GF-D8 (cell line): ENCODE data around the gene ZNF343.
"Not testable (repeated sequence)": the region's sequence is repeated elsewhere in the genome, so short reads cannot be mapped to it uniquely, and the experiment has no call there.

ENCODE experiments used
- DNase-seq: peaks from one replicate; lab custom pipeline; 2025; lab: John Stamatoyannopoulos, UW

ZNF343 gene

GRCh38 chr20:2521369-2522305 is 12.9 kb upstream of the ZNF343 start:
- DNase-seq: no peak

GRCh38 chr20:2520617-2521016 is 11.9 kb upstream of the ZNF343 start:
- DNase-seq: no peak

- no peak for DNase-seq
Measured at GRCh38 chr20:2519115-2519809, 10.5 kb upstream of the ZNF343 start.

- no peak for DNase-seq
Measured at GRCh38 chr20:2518558-2518957, 9.8 kb upstream of the ZNF343 start.

GRCh38 chr20:2518096-2518495 is 9.4 kb upstream of the ZNF343 start:
- no peak for DNase-seq

GRCh38 chr20:2516399-2516798 is 7.7 kb upstream of the ZNF343 start:
- no peak for DNase-seq

- DNase-seq: no peak
Measured at GRCh38 chr20:2515203-2515602, 6.5 kb upstream of the ZNF343 start.

GRCh38 chr20:2509794-2510193 is 1.1 kb upstream of the ZNF343 start:
- no peak for DNase-seq

- no peak for DNase-seq
Measured at GRCh38 chr20:2509468-2509781, 710 bp upstream of the ZNF343 start.

GRCh38 chr20:2507875-2508630 is 662 bp downstream of the ZNF343 start:
- no peak for DNase-seq

- DNase-seq: no peak
Measured at GRCh38 chr20:2507464-2507863, 1.3 kb downstream of the ZNF343 start.

GRCh38 chr20:2506426-2506825 is 2.3 kb downstream of the ZNF343 start:
- DNase-seq: not testable (repeated sequence)

GRCh38 chr20:2504803-2505202 is 3.9 kb downstream of the ZNF343 start:
- DNase-seq: not testable (repeated sequence)

- not testable (repeated sequence) for DNase-seq
Measured at GRCh38 chr20:2502808-2503384, 5.8 kb downstream of the ZNF343 start.

GRCh38 chr20:2485661-2486060 is 23.1 kb downstream of the ZNF343 start:
- no peak for DNase-seq

GRCh38 chr20:2485080-2485479 is 23.6 kb downstream of the ZNF343 start:
- DNase-seq: no peak

GRCh38 chr20:2483504-2483903 is 25.2 kb downstream of the ZNF343 start:
- DNase-seq: no peak

GRCh38 chr20:2480381-2480780 is 28.3 kb downstream of the ZNF343 start:
- DNase-seq: no peak

- DNase-seq: no peak
Measured at GRCh38 chr20:2476742-2477615, 31.7 kb downstream of the ZNF343 start.

GRCh38 chr20:2475850-2476741 is 32.6 kb downstream of the ZNF343 start:
- DNase-seq: no peak
